Heart right ventricle (tissue), 16 donors: ENCODE measurements around the gene GAL. TPM values are rescaled to one million over a fixed set of nuclear protein-coding genes. Genes with fewer than 3 reads are reported as not detected.

Experiments used
- ATAC-seq, 8 donors: fragments of 200-7000 bp; cut with Tn5 transposase; one replicate each; pipeline ENCODE4 v1.9.1; 2020; ENCODE audit warnings: mild to moderate bottlenecking in 8 of 8, moderate library complexity in 8 of 8, moderate number of reproducible peaks in 1 of 8
- DNase-seq, 2 donors: peaks; one replicate each; pipeline ENCODE4 v3.0.0-alpha.2; 2020
- H3K27ac ChIP-seq, 10 donors: fragments of 200-600 bp; sonication (generic) in 2 of 10; one replicate each; pipeline versions ENCODE4 v1.5.0 to v1.8.0; 2020 to 2022; ENCODE audit warnings: mild to moderate bottlenecking in 3 of 10
- H3K27me3 ChIP-seq, 7 donors: fragments of 200-600 bp; one replicate each; pipeline ENCODE4 v1.8.0; 2021 to 2022; ENCODE audit warnings: mild to moderate bottlenecking in 2 of 7
- H3K36me3 ChIP-seq, 9 donors: fragments of 200-600 bp; sonication (generic) in 1 of 9; one replicate each; pipeline versions ENCODE4 v1.5.0 to v1.8.0; 2020 to 2022; ENCODE audit warnings: mild to moderate bottlenecking in 2 of 9
- H3K4me1 ChIP-seq, 9 donors: fragments of 200-600 bp; sonication (generic) in 1 of 9; one replicate each; pipeline versions ENCODE4 v1.5.0 to v1.8.0; 2020 to 2022; ENCODE audit warnings: mild to moderate bottlenecking in 4 of 9
- H3K4me3 ChIP-seq, 10 donors: fragments of 200-600 bp; sonication (generic) in 2 of 10; one replicate each; pipeline versions ENCODE4 v1.5.0 to v1.8.0; 2020 to 2022; ENCODE audit warnings: mild to moderate bottlenecking in 7 of 10, moderate library complexity in 2 of 10
- H3K9me3 ChIP-seq, 11 donors: fragments of 200-600 bp in 10 of 11; sonication (generic) in 2 of 11; one replicate each; pipeline versions ENCODE4 v1.5.0 to v1.8.0; 2013 to 2022; ENCODE audit warnings: mild to moderate bottlenecking in 2 of 11, control low read depth in 1 of 11, moderate library complexity in 1 of 11
- whole genome bisulfite sequencing, 2 donors: extraction: QIAGEN DNeasy Blood & Tissue Kit; methylation state at CpG; one replicate each; pipeline ENCODE4 v1.1.7; 2013; ENCODE audit warnings: inconsistent platforms in 1 of 2; 5-methylcytosine and 5-hydroxymethylcytosine counted together
- intact Hi-C, 10 donors: fragments of 100-400 bp; cut with DNase I; formaldehyde crosslinking; loops; one replicate each; pipeline versions ENCODE4 v1.11.1 to v1.14.2; 2022
- polyA plus RNA-seq, 2 donors: library from polyadenylated mRNA; stranded (reverse); fragments of 200-250 nt; gene quantifications; one replicate each; pipeline ENCODE4 v1.2.3, GENCODE V29; 2013
- total RNA-seq, 10 donors: library from RNA; stranded (reverse); fragmentation: NEBNext Ultra II Directional in 3 of 10; extraction: Animal tissue kit (Norgen Biotek cat#: 25700) in 3 of 10; gene quantifications; one replicate each; pipeline versions ENCODE4 v1.2.1 to v1.2.4, GENCODE V29; 2021 to 2023
- TF ChIP-seq, protein P1 (sequence below), 9 donors: fragments of 200-600 bp; sonication (generic) in 2 of 9; IDR thresholded peaks; one replicate each; pipeline versions ENCODE4 v1.5.0 to v1.8.0; 2021 to 2022; ENCODE audit warnings: antibody characterized with exemption in 9 of 9, mild to moderate bottlenecking in 5 of 9, moderate library complexity in 1 of 9
- donor health status: Arrhythmogenic right ventricular cardiomyopathy.
- donor health status: ischemic (EF 13 %, LVEDD 7.1; RV severe dilation, severe dysfunction).
- donor health status: healthy with polysubstance abuse.
- donor health status: DM: no; HTN: yes; CAD: no.
- donor health status: DM: no; HTN: no; CAD: no.
- donor health status: ischemic (EF 25% LVEDD 6.9; RV normal size, moderate dysfunction).
- donor health status: ischemic (EF 25% LVEDD 5.7; RV mildly dilated, moderate dysfunction).
- donor health status: healthy.
- donor health status: DM: yes; HTN: yes; CAD: no.
- donor health status: Ischemic cardiomyopathy.
- donor health status: ischemic (EF 35%, LVEDD 5.7; RV mildly dilated, moderate dysfunction).
- donor health status: nonischemic (EF 11% LVEDD 7.7; RV severe dilation, severe dysfunction).
- donor health status: DM: yes; HTN: yes; CAD: no.
- donor health status: PGD.
- donor health status: ischemic (EF 29% LVEDD 5.4; RV normal size, mild dysfunction).
- donor health status: nonischemic (EF 23%, LVEDD 6.1; RV moderate dilation, normal function).

The GAL gene
- total and polyA plus RNA-seq, 12 donors, result 0.42 to 2.9 (median 1.1) TPM; not detected in 8

GRCh38 chr11:68664141-68664540 lies 20.2 kb upstream of the GAL start:
- H3K27ac ChIP-seq, result no peak overlapping the region
- no peak for DNase-seq
- no peaks in the 10 kb centered on the region for H3K9me3 ChIP-seq
- H3K27me3 ChIP-seq, result peaks cover 0 to 35% (median 14%) of the 10 kb centered on the region in 7 donors
- intact Hi-C loops, result no loop called here
- ATAC-seq, result no peak
- TF ChIP-seq, protein P1, sequence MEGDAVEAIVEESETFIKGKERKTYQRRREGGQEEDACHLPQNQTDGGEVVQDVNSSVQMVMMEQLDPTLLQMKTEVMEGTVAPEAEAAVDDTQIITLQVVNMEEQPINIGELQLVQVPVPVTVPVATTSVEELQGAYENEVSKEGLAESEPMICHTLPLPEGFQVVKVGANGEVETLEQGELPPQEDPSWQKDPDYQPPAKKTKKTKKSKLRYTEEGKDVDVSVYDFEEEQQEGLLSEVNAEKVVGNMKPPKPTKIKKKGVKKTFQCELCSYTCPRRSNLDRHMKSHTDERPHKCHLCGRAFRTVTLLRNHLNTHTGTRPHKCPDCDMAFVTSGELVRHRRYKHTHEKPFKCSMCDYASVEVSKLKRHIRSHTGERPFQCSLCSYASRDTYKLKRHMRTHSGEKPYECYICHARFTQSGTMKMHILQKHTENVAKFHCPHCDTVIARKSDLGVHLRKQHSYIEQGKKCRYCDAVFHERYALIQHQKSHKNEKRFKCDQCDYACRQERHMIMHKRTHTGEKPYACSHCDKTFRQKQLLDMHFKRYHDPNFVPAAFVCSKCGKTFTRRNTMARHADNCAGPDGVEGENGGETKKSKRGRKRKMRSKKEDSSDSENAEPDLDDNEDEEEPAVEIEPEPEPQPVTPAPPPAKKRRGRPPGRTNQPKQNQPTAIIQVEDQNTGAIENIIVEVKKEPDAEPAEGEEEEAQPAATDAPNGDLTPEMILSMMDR (IDR thresholded peaks at IDR 0.05), result no peak
- WGBS, 2 donors, result 79 to 89% methylated on average over 9 of the region's 9 CpGs
- peaks cover 2 to 8% (median 6%) of the 10 kb centered on the region in 9 donors for H3K4me1 ChIP-seq
- H3K4me3 ChIP-seq, result no peak overlapping the region
- H3K36me3 ChIP-seq, result no peaks in the 10 kb centered on the region

DNA sequence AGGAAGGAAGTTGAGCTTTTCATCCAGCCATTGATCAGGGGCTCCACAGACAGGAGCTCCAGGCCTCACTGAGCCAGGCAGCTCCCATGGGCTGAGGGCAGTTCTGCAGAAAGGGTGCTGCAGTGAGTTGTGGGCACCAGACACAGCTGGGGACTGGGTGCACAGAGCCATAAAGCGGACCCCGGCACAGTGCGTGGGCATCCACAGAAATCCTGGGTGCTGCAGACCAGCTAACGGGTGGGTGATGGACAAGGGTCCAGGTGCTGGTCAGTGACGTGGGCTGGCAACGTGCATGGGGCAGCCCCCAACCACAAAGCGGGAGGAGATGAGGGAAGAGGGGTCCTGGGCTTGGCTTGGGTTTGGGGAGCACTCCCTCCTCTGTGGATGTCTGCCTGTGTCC lies 19.4 kb upstream of the GAL start:
- H3K36me3 ChIP-seq, result no peaks in the 10 kb centered on the region
- H3K27ac ChIP-seq, result no peak overlapping the region
- 93 to 96% methylated on average over 7 of the region's 7 CpGs for WGBS, 2 donors
- no peak for DNase-seq
- peaks cover 0 to 39% (median 14%) of the 10 kb centered on the region in 7 donors for H3K27me3 ChIP-seq
- no peaks in the 10 kb centered on the region for H3K9me3 ChIP-seq
- intact Hi-C loops, result no loop called here
- H3K4me1 ChIP-seq, result peaks cover 0 to under 1% (median 0%) of the 10 kb centered on the region in 9 donors
- no peak for ATAC-seq
- H3K4me3 ChIP-seq, result no peak overlapping the region
- TF ChIP-seq, protein P1 (IDR thresholded peaks at IDR 0.05), result no peak

DNA sequence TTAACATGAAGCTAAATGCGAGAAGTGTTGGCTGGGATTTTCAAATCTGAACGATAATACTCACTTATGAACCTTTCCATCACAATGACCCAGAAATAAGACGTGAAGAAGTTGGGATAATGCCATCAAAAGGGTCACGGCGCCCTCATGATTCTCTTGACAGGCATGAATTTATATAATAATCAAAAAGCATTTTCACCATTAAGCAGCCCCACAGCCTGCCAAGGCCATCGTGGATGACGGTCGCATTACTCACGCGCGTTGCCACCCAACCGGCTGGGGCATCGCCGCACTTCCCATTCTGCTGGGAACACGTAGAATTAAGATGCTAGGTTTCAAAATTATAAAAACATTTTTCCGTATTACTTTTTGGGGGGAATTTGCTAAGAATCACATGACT lies 18.9 kb upstream of the GAL start:
- DNase-seq, result no peak
- H3K4me1 ChIP-seq, result no peaks in the 10 kb centered on the region
- no peaks in the 10 kb centered on the region for H3K9me3 ChIP-seq
- 87 to 90% methylated on average over 16 of the region's 16 CpGs for WGBS, 2 donors
- H3K27ac ChIP-seq, result no peak overlapping the region
- intact Hi-C loops, result no loop called here
- peaks cover 0 to 39% (median 14%) of the 10 kb centered on the region in 7 donors for H3K27me3 ChIP-seq
- no peak for ATAC-seq
- H3K36me3 ChIP-seq, result no peaks in the 10 kb centered on the region
- no peak overlapping the region for H3K4me3 ChIP-seq
- TF ChIP-seq, protein P1 (IDR thresholded peaks at IDR 0.05), result no peak

DNA sequence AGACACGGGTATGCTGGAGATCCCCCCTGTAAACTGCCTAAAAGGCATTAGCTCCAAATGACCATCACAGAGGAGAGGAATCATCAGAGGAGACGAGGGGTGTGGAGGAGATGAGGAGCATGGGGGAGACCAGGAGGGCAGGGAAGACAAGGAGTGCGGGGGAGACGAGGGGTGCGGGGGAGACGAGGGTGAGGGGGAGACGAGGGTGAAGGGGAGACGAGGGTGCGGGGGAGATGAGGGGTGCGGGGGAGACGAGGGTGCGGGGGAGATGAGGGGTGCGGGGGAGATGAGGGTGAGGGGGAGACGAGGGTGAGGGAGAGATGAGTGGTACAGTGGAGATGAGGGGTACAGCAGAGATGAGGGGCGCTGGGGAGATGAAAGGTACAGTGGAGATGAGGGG lies 17.5 kb upstream of the GAL start:
- H3K4me1 ChIP-seq, result no peaks in the 10 kb centered on the region
- intact Hi-C loops, result no loop called here
- TF ChIP-seq, protein P1 (IDR thresholded peaks at IDR 0.05), result no peak
- 77 to 83% methylated on average over 15 of the region's 15 CpGs for WGBS, 2 donors
- peaks cover 0 to 4% (median 0%) of the 10 kb centered on the region in 11 donors for H3K9me3 ChIP-seq
- no peak overlapping the region for H3K4me3 ChIP-seq
- H3K27ac ChIP-seq, result no peak overlapping the region
- H3K36me3 ChIP-seq, result no peaks in the 10 kb centered on the region
- no peak for DNase-seq
- peak in 2 of 8 donors; percentile 38 to 61 for ATAC-seq
- peaks cover 0 to 39% (median 14%) of the 10 kb centered on the region in 7 donors for H3K27me3 ChIP-seq
